HG03280 (cell line): ENCODE measurements around the gene SAE1.
"Not testable (repeated sequence)": the region's sequence is repeated elsewhere in the genome, so short reads cannot be mapped to it uniquely, and the experiment has no call there.

Experiments
- ATAC-seq: cut with Tn5 transposase; IDR thresholded peaks from one replicate; pipeline ENCODE4 v1.9.1; 2021; ENCODE audit warnings: mild to moderate bottlenecking, moderate library complexity; ENCODE audit not compliant: unreplicated experiment

The SAE1 gene

DNA sequence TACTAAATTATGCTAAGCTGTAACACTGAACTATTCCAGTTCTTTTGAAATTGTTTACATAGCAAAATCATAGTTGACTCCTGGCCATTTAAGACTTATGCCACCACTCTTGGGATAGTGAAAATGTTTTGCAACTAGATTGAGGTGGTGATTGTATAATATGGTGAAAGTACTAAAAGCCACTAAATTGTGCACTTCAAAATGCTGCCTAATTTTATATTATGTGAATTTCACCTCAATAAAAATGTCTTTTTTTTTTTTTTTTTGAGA, 5.0 kb upstream of the SAE1 start:
- ATAC-seq: no peak

DNA sequence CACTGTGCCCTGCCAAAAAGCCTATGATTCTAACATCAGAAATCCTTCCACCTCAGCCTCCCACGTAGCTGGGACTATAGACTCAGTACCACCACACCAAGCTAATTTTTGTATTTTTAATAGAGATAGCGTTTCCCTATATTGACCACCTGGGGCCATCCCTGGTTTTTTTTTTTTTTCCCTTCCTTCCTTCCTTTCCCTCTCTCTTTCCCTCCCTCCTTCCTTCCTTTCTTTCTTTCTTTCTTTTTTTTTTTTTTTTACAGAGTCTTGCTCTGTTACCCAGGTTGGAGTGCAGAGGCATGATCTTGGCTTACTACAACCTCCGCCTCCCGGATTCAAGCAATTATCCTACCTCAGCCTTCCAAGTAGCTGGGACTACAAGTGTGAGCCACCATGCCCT, 1.1 kb upstream of the SAE1 start:
- no peak for ATAC-seq

DNA sequence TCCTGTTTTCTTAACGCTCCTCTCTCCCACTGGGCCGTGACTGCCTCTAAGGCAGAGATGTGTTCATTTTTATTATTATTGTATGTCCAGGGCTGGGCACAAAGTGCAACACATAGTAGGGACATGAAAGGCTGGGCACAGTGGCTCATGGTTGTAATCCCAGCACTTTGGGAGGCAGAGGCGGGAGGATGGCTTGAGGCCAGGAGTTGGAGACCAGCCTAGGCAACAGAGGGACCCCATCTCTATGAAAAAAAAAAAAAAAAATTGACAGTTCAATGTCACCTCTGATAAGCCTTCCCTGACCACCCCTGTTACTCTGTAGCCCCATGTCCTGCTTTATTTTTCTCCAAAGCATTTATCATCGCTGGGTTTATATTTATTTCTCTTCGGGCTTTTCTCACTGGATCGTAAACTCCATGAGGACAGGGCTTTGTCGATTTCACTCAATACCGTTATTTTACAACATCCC, 481 bp upstream of the SAE1 start:
- no peak for ATAC-seq

DNA sequence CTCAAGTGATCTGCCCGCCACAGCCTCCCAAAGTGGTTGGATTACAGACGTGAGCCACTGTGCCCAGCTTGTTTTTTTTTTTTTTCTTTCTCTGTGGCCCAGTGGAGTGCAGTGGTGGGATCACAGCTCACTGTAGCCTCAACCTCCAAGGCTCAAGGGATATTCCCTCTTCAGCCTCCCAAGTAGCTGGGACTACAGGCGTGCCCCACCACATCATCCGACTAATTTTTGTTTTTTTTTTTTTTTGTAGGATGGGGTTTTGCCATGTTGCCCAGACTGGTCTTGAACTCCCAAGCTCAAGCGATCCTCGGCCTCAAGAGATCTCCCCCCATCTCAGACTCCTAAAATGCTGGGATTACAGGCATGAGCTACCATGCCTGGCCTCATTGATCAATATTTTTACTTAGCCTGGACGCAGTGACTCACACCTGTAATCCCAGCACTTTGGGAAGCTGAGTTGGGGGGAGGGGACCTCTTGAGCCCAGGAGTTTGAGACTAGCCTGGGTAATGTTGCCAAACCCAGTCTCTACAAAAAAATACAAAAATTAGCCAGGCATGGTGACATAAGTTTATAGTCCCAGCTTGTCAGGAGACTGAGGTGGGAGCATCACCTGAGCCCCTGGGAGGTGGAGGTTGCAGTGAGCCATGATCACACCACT, 1.7 kb downstream of the SAE1 start:
- no peak for ATAC-seq

DNA sequence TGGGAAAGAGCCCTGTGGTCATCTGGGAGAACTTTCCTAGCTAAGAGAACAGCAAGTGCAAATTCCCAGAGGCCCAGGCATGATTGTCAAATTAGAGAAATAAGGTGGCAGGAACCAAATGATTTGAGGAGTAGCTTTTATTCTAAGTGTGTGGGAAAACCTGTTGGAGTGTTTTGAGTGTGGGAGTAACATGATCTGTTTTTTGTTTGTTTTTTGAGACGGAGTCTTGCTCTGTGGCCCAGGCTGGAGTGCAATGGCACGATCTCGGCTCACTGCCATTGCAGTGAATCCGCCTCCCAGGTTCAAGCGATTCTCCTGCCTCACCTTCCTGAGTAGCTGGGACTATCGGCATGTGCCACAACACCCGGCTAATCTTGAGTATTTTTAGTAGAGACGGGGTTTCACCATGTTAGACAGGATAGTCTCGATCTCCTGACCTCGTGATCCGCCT, 2.4 kb downstream of the SAE1 start:
- no peak for ATAC-seq

DNA sequence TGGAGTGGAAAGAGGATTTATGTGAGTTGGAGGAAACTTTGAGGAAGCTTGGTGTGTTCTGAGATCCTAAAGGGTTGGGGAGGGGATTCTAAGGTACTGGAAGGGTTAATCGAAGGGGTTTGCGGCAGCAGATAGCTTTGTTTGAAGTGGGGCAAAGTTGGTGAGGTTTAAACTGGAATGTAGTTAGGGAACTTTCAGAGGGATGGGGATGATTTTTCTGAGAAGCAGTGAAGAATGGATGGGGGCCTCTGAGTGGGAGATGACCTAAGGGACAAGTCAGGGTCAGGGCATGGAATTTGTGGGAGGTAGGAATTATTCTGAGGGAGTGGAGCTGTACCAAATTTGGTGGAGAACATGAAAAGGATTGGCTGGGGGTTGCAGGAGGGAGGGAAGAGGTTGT, 3.9 kb downstream of the SAE1 start:
- ATAC-seq: no peak

DNA sequence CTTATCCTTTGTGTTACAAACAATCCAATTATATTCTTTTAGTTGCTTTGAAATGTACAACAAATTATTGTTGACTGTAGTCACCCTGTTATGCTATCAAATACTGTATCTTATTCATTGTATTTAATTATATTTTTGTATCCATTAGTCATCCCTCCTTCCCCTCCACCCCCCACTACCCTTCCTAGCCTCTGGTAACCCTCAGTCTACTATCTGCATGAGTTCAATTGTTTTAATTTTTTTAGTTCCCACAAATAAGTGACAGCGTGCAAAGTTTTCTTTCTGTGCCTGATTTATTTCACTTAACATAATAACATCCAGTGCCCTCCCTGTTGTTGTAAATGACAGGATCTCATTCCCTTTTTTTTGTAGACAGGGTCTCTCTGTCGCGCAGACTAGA, 4.5 kb downstream of the SAE1 start:
- no peak for ATAC-seq

DNA sequence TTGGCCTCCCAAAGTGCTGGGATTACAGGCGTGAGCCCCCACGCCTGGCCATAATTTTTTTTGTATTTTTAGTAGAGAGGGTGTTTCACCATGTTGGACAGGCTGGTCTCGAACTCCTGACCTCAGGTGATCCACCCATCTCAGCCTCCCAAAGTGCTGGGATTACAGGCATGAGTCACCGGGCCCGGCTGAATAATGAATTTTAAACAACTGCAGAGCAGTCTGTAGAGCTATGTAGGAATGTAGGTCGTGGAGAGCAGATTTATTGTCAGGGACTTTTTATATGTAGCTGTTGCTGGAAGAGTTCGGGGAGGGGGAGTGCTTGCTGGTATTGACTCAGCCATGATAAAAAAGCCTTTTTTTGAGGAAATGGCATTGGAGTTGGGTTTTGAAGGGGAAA, 10.6 kb downstream of the SAE1 start:
- not testable (repeated sequence) for ATAC-seq

DNA sequence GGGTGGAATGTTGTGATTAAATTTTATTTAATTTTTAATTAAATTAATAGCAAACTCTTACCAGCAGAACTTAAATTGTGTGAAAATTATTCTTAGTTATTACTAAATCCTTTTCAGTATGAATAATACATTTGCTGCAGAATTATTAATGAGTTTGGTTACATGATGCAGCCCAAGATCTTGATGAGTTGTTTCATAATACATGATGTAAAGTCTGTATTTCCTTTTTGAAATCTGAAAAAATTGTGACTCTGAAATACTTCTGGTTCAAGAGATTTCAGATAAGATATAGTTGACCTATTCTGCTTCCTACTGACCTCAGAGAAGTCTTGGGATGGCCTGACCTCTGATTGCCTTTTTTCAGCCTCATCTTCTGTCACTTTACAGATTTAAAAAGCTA, 11.1 kb downstream of the SAE1 start:
- no peak for ATAC-seq

DNA sequence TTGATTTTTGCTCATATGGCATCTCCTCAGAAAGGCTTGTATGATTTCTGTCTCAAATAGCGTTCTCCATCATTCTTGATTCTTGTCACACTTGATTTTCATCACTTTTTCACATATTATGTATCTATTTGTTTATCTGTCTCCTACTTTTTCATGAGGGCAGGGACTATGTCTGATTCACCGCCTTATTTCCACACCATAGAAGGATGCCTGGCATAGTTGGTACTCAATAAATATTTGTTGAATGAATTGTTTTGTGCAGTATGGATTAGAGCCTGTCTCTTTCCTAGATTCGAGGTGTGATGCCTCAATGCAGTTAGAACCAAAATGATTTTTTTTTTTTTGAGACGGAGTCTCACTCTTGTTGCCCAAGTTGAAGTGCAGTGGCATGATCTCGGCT, 12.1 kb downstream of the SAE1 start:
- ATAC-seq: no peak

DNA sequence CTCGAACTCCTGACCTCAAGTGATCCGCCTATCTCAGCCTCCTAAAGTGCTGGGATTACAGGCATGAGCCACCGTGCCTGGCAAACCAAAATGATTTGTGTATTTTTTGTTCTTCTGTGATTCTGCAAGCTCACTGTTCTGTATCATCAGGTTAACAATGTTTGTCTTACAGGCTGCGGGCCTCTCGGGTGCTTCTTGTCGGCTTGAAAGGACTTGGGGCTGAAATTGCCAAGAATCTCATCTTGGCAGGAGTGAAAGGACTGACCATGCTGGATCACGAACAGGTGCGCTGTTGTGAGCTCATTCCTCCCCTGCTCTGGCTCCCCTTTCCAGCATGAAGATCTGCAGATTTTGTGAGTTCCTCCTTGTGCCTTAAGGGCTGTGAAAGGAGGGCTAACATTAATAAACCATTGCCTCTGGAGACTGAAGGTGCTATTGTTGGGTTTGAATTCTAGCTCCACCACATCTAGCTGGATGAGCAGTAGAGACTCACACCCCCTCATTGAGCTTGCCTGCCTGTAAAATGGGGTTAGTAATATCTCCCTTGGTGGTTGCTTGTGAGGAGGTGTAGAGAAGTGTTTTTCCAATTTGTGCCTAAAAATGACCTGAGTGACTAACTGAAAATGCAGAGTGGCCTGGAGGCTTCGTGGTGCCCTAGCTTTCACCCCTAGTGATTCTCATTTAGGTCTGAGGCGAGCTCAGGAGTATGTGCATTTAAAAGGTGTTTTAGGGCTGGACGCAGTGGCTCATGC, 12.9 kb downstream of the SAE1 start:
- no peak for ATAC-seq

DNA sequence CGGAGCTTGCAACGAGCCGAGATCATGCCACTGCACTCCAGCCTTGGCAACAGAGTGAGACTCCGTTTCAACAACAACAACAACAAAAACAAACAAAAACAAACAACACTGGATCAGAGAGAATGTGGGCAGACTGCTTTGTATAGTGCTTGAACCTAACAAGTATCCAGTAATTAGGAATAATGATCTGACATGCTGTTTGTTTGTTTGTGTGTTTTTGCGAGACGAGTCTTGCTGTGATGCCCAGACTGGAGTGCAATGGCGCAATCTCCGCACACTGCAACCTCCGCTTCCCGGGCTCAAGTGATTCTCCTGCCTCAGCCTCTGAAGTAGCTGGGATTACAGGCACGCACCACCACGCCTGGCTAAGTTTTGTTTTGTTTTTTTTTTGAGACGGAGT, 14.0 kb downstream of the SAE1 start:
- ATAC-seq: no peak

DNA sequence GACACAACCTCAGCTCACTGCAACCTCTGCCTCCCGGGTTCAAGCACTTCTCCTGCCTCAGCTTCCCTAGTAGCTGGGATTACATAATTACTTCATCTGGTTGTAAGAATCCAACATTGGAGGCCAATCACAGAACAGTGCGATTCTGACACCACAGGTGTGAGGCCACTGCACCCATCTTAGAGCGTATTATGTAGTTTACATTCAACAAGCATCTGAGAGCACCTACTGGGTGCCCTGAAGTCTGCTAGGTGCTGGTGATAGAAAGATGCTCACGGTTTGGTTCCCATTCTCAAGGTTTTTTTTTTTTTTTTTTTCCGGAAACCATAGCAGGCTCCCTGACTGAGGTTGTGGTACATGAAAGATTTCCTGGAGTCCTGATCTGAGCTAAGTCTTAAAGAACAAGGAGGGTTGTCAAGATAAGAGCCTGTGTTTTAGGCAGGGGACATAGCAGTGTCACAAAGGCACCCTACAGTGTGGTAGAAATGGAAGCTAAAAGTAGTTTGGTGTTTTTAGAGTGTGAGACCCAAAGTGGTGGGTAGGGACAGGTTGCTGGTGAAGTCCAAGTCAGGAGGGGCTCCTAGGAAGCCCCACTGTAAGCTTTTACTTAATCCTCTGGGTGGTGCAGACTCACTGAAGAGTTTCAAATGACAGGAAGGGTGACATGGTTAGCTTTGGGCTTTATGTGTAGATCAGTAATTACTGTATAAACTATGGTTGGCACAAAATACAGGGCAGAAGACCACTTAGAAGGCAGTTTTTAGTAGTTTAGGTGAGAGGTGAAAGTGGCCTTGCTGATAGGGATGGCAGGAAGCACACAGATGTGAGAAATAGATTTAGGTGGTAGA, 15.2 kb downstream of the SAE1 start:
- ATAC-seq: no peak

DNA sequence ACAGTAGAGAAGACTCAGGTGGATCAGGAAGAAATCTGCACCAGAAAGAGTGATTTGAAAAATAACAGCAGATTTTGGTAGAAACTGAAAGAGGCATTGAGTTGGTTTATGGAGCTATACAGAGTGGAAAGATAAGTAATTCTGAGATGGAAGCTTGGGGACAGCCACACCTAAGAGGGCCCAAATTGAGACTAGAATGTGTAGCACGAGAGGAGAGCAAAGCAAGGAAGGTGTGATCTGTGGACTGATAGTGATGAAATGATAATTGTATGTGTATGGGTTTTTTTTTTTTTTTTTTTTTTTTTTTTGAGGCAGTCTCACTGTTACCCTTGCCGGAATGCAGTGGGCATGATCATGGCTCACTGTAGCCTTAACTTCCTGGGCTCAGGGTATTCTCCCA, 16.3 kb downstream of the SAE1 start:
- no peak for ATAC-seq

DNA sequence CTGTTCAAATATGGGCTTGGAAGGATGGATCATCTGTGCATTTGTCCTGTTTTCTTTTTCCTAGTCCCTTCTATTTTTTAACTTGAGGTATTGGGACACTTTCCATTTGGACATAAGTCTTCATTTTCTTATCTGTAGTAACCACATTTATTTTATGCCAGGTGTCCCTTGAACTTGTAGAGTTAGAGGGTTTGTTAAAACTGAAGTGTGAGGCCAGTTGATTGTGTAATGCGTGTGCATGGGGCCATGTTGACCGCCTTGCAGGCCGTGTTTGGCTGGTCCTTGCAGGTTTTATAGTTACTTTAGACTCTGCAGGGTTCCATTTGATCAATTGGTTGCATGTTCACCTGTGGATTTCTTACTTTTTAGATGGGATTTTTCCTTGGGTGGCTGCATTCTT, 21.0 kb downstream of the SAE1 start:
- no peak for ATAC-seq

DNA sequence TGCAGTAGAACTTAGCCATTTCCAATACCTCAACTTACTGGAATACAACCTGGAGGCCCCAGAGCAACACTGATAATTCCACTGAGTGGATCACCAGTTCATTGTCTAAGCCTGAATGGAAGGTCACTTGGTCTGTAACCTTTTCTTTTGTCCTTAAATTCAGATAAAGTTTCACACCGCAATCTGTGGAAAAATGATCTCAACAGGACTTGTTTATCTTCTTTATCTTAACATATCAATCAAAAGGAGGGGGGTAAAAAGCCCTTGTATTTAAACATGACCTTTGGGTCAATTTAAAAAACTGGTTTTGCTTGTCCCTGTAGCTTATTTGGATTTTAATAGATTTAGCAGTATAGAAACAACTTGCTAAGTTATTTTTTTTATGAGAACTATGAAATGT, 21.6 kb downstream of the SAE1 start:
- no peak for ATAC-seq

DNA sequence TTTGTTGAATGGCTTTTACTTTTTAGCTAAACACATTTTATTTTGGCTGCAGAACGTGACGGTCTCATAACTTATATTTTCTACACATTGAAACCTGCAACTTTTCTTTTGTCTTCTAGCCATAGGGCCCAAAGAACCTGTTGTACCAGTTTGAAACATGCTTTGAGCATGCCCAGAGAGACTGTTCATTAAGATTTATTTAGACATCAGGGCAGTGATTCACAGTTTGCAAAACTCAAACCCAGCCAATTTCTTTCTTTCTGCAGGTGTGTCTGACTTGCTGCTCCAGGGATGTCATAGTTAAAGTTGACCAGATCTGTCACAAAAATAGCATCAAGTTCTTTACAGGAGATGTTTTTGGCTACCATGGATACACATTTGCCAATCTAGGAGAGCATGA, 22.0 kb downstream of the SAE1 start:
- no peak for ATAC-seq

DNA sequence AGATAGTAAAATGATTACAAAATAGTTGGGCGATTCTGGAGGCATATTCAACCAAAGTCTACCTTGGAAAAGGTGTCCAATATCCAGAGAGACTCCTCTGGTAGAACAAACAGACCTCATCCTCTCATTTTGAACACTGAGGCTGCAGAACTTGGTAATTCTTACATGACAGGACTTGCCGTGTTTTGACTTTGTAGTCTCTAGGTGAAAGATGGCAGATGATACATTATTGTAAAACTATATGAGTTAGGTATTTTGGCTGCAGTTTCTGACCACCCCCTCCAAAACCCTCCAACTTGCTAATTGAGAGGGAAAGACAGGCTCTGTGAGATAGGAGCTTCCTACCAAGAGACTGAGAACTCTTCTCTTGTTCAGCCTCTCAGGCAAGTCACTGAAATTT, 22.6 kb downstream of the SAE1 start:
- no peak for ATAC-seq

DNA sequence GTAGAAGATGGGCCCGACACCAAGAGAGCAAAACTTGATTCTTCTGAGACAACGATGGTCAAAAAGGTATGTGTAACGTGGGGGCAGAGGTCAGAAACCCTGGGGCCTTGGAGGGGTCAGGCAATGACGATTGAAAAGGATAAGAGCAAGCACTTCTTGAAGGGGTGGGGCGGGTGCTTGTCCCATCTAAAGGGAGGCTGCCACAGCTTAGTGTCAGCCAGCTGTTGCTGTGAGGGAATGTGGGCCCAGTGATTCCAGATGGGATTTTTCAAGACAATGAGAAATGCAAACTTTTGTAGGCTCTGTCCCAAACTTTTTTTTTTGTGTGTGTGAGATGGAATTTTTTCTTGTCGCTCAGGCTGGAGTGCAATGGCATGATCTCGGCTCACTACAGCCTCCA, 24.5 kb downstream of the SAE1 start:
- no peak for ATAC-seq

DNA sequence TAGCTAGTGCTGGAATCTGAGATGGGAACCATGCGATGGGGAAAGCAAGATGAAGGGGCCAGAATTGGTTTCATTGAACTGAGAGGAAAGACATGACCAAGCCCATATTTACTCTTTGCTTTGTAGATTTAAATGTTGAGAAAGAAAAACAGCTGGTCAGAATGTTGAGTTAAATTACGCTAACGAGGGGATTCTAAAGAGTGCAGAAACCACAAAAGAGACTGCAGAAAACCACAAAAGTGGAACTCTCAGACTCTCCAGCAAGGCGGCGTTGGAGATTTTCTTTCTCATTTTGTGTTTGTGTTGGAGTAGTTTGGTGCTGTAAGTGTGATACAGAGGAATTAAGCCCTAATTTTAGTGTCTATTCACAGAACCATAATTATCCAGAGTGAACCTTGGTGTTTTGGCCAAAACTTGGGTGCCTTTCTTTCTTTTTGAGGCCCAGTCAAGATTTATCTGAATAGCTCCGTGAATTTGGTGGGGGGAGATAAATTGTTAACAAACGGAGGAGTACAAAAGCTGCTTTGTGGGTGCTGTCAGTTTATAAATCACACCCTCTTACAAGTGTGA, 26.3 kb downstream of the SAE1 start:
- ATAC-seq: no peak

DNA sequence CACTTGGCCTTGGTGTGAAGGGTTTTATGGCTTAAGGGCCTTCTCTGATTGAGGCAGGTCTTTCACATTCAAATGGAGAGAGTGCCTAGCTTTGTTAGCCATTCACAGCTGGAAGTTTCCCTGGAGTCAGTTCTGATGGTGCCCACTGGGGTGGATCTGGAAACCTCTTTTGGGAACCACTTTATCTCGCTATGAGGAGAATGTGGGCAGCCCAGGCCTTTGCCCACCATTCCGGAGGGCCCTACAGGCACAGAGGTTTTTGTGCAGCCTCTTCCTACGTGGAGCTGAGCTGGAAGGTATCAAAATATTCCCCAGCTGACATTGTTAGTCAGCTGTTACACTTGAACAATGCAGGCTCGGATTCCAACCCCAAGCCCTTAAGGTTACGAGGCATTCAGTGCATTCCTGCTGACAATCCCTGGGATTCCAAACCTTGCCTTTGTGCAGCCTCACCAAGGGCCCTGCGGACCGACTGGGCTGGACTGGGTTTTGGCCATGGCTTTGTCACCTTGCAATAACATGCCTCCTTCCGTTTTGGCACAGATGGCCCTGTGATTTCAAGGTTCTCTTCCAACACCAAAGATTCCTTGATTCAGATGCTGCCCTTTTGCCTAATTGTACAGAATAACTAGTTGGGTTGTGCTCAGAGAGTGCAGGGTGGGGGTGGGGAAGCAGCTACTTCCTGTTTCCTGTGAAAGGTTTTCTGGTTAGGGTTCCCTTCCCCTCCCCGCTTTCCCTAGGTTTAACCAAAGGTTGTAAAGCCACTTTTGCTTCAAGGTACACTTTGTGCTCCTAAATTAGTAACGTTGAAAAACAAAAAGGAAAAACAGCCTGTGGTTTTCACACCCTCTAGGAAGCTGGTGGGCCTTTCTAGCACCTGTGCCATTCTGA, 27.0 kb downstream of the SAE1 start:
- no peak for ATAC-seq
